Prostate gland (tissue), 2 donors: ENCODE data around the gene PRKAR1B. TPM values are rescaled to one million over a fixed set of nuclear protein-coding genes. Genes with fewer than 3 reads are reported as not detected.

Source experiments
- DNase-seq: peaks from one replicate; pipeline ENCODE4 v3.0.0-alpha.2; 2019; ENCODE audit warnings: low spot score
- H3K27ac ChIP-seq, 2 donors: fragments of 200-600 bp; sonication (generic); 2 replicates each; pipeline ENCODE4 v1.5.1; 2017 to 2019
- H3K27me3 ChIP-seq: fragments of 200-600 bp; sonication (generic); replicated peaks from 2 replicates; pipeline ENCODE4 v1.5.1; 2019; ENCODE audit not compliant: insufficient read depth
- H3K36me3 ChIP-seq, 2 donors: fragments of 200-600 bp; sonication (generic); 1 replicate in 1 of 2; 2 replicates in 1 of 2; pipeline versions ENCODE4 v1.5.1 to v1.8.1; 2017 to 2019
- H3K4me1 ChIP-seq: fragments of 200-600 bp; sonication (generic); replicated peaks from 2 replicates; pipeline ENCODE4 v1.5.1; 2019
- H3K4me3 ChIP-seq, 2 donors: fragments of 200-600 bp; sonication (generic); 2 replicates each; pipeline ENCODE4 v1.5.1; 2017 to 2019
- H3K9me3 ChIP-seq: fragments of 200-600 bp; sonication (generic); 2 replicates; pipeline ENCODE4 v1.5.1; 2017
- CTCF ChIP-seq, 4 experiments: fragments of 200-600 bp in 2 of 4; fragments of 450-650 bp in 2 of 4; sonication (generic) in 2 of 4; IDR thresholded peaks; 1 replicate in 3 of 4; 2 replicates in 1 of 4; pipeline ENCODE4 v1.5.1; 2016 to 2019; ENCODE audit warnings: antibody characterized with exemption in 4 of 4, mild to moderate bottlenecking in 2 of 4, moderate library complexity in 2 of 4
- POLR2A ChIP-seq: fragments of 450-650 bp; IDR thresholded peaks from one replicate; pipeline ENCODE4 v1.6.1; 2016; ENCODE audit warnings: antibody characterized with exemption, mild to moderate bottlenecking
- POLR2AphosphoS5 ChIP-seq: sonication (generic); formaldehyde crosslinking; IDR thresholded peaks from one replicate; pipeline ENCODE4 v1.6.1; 2017; ENCODE audit warnings: antibody characterized with exemption
- WGBS: methylation state at CpG from one replicate; pipeline ENCODE4 v1.1.5; 2018; 5-methylcytosine and 5-hydroxymethylcytosine counted together
- intact Hi-C: fragments of 100-400 bp; cut with DNase I; formaldehyde crosslinking; loops from one replicate; pipeline ENCODE4 v1.14.2; 2022
- total RNA-seq, 2 donors: library from RNA; depleted of rRNA; stranded (reverse); fragments of >200 nt; gene quantifications; one replicate each; pipeline ENCODE4 v1.1.0, GENCODE V29; 2016

PRKAR1B gene
- total RNA-seq, 2 donors from 2014 or later = 20.2 to 44.8 TPM

GRCh38 chr7:644381-645305, 82.4 kb downstream of the PRKAR1B start:
- Histone ChIP-seq H3K4me3 (no peak overlapping the region), H3K27me3 (no peaks in the 10 kb centered on the region), H3K4me1 (no peaks in the 10 kb centered on the region), H3K9me3 (no peaks in the 10 kb centered on the region), H3K36me3 (no peaks in the 10 kb centered on the region), H3K27ac (no peak overlapping the region)
- intact Hi-C loops = no loop called here
- no peak for DNase-seq
- 89% methylated on average over 26 of the region's 35 CpGs for WGBS
- TF ChIP-seq POLR2AphosphoS5 = no peak
- no peak for TF ChIP-seq CTCF (IDR thresholded peaks at IDR 0.05)
- TF ChIP-seq POLR2A = no peak

GRCh38 chr7:641966-642365, 85.1 kb downstream of the PRKAR1B start:
- no peak overlapping the region for H3K27ac ChIP-seq
- no peak for DNase-seq
- WGBS = 94% methylated on average over 11 of the region's 11 CpGs
- H3K4me3 ChIP-seq = no peak overlapping the region
- no peaks in the 10 kb centered on the region for H3K27me3 ChIP-seq
- no peaks in the 10 kb centered on the region for H3K9me3 ChIP-seq
- H3K36me3 ChIP-seq = no peaks in the 10 kb centered on the region
- TF ChIP-seq CTCF (IDR thresholded peaks at IDR 0.05) (no peak), POLR2A (no peak), POLR2AphosphoS5 (no peak)
- intact Hi-C loops = no loop called here
- H3K4me1 ChIP-seq = no peaks in the 10 kb centered on the region

GRCh38 chr7:641269-641671, 85.8 kb downstream of the PRKAR1B start:
- TF ChIP-seq POLR2AphosphoS5 (no peak), POLR2A (no peak), CTCF (IDR thresholded peaks at IDR 0.05) (no peak)
- DNase-seq = no peak
- no peaks in the 10 kb centered on the region for H3K36me3 ChIP-seq
- H3K9me3 ChIP-seq = no peaks in the 10 kb centered on the region
- no peaks in the 10 kb centered on the region for H3K4me1 ChIP-seq
- H3K27ac ChIP-seq = no peak overlapping the region
- H3K27me3 ChIP-seq = no peaks in the 10 kb centered on the region
- no peak overlapping the region for H3K4me3 ChIP-seq
- intact Hi-C loops = no loop called here
- 92% methylated on average over 16 of the region's 16 CpGs for WGBS

GRCh38 chr7:638256-639011, 88.6 kb downstream of the PRKAR1B start:
- WGBS = 86% methylated on average over 25 of the region's 25 CpGs

More at GRCh38 chr7:638256-639011, 88.6 kb downstream of the PRKAR1B start:
- H3K9me3 ChIP-seq = no peaks in the 10 kb centered on the region
- TF ChIP-seq POLR2AphosphoS5 (no peak), CTCF (IDR thresholded peaks at IDR 0.05) (no peak), POLR2A (no peak)
- no peak overlapping the region for H3K4me3 ChIP-seq
- no peaks in the 10 kb centered on the region for H3K36me3 ChIP-seq
- DNase-seq = no peak
- intact Hi-C loops = no loop called here
- no peaks in the 10 kb centered on the region for H3K4me1 ChIP-seq
- H3K27me3 ChIP-seq = no peaks in the 10 kb centered on the region
- no peak overlapping the region for H3K27ac ChIP-seq
